ENCODE measurements around the gene SMIM24.

SMIM24 gene

DNA sequence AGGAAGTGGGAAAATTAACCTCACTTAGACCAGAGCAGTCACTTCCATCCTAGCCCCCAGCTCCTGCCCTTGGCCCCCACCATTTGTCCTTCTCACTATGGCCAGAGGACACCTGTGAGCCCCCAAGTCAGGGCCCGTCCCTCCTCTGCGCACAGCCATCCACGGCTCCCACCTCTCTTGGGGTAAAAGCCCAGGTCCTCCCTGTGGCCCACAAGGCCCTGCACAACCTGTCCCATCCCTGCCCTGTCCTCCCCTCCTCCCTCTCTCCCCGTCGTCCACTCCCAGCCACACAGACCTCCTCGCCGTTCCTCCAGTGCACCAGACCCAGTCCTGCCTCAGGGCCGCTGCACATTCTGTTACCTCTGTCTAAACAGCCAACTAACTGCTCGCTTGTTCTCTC is 53.9 kb downstream of the SMIM24 start:
- no peaks in the 10 kb centered on the region for H4K20me1 ChIP-seq (ENCODE audit: insufficient read depth, low read length, poor library complexity, severe bottlenecking)
- H3K36me3 ChIP-seq (ENCODE audit: insufficient read depth, low read length) = peaks cover 11% of the 10 kb centered on the region; the same call in 1 of the 2 replicates
- H3K4me2 ChIP-seq (ENCODE audit: low read depth, low read length, poor library complexity, severe bottlenecking) = no peak overlapping the region
- H3K27me3 ChIP-seq (ENCODE audit: insufficient read depth, low read length, poor library complexity, severe bottlenecking) = no peaks in the 10 kb centered on the region
- peaks cover 5% of the 10 kb centered on the region for H3K4me1 ChIP-seq (ENCODE audit: insufficient read depth, low read length, poor library complexity, severe bottlenecking)
- no peaks in the 10 kb centered on the region for H3K9me2 ChIP-seq (replicated peaks; ENCODE audit: low read depth, low read length)
- H3K4me3 ChIP-seq (ENCODE audit: low read length, poor library complexity, severe bottlenecking) = no peak overlapping the region
- TF ChIP-seq, protein P1, sequence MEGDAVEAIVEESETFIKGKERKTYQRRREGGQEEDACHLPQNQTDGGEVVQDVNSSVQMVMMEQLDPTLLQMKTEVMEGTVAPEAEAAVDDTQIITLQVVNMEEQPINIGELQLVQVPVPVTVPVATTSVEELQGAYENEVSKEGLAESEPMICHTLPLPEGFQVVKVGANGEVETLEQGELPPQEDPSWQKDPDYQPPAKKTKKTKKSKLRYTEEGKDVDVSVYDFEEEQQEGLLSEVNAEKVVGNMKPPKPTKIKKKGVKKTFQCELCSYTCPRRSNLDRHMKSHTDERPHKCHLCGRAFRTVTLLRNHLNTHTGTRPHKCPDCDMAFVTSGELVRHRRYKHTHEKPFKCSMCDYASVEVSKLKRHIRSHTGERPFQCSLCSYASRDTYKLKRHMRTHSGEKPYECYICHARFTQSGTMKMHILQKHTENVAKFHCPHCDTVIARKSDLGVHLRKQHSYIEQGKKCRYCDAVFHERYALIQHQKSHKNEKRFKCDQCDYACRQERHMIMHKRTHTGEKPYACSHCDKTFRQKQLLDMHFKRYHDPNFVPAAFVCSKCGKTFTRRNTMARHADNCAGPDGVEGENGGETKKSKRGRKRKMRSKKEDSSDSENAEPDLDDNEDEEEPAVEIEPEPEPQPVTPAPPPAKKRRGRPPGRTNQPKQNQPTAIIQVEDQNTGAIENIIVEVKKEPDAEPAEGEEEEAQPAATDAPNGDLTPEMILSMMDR (conservative IDR thresholded peaks at IDR 0.05; ENCODE audit: low read length) = no peak
- no peak for TF ChIP-seq EZH2phosphoT487 (IDR thresholded peaks at IDR 0.05; ENCODE audit: borderline replicate concordance)
- no peak overlapping the region for H3K9ac ChIP-seq (ENCODE audit: low read depth, low read length, poor library complexity, severe bottlenecking)
- H3F3A ChIP-seq (ENCODE audit: low read depth) = no peaks in the 10 kb centered on the region
- H2AFZ ChIP-seq (ENCODE audit: low read length) = no peak overlapping the region
- H3K9me3 ChIP-seq (ENCODE audit: insufficient read depth, low read depth, low read length) = no peaks in the 10 kb centered on the region
- H3K79me2 ChIP-seq (ENCODE audit: insufficient read depth, low read length) = no peaks in the 10 kb centered on the region
